HG02981 (cell line): ENCODE data around the gene DAB2IP.

Source experiments
- ATAC-seq: cut with Tn5 transposase; IDR thresholded peaks from one replicate; pipeline ENCODE4 v1.9.1; 2021; ENCODE audit warnings: mild to moderate bottlenecking, moderate library complexity; ENCODE audit not compliant: unreplicated experiment

DAB2IP gene

DNA sequence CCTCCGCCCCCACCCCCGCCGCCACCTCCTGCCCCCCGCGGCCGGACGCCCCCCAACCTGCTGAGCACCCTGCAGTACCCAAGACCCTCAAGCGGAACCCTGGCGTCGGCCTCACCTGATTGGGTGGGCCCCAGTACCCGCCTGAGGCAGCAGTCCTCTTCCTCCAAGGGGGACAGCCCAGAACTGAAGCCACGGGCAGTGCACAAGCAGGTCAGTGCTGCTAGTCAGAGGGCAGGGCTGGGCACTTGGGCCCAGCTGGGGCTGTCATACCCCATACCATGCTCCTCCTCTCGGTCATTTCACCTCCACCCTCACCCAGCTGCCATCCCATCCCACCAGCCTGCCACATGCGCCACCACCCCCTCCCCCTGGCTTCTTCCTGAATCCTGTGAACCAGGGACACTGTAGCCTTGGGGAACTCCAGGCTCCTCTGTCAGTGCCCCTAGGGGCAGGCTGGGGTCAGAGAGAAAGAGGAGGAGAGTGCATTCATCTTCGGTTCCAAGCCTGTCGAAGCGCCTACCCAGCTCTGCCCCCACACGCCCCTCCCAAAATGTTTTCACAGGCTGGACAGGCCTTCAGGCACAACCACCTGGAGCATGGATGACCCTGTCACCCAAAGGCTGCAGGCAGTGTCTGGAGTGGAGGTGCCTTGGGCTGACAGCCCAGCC lies 122.0 kb downstream of the DAB2IP start:
- ATAC-seq: no peak

DNA sequence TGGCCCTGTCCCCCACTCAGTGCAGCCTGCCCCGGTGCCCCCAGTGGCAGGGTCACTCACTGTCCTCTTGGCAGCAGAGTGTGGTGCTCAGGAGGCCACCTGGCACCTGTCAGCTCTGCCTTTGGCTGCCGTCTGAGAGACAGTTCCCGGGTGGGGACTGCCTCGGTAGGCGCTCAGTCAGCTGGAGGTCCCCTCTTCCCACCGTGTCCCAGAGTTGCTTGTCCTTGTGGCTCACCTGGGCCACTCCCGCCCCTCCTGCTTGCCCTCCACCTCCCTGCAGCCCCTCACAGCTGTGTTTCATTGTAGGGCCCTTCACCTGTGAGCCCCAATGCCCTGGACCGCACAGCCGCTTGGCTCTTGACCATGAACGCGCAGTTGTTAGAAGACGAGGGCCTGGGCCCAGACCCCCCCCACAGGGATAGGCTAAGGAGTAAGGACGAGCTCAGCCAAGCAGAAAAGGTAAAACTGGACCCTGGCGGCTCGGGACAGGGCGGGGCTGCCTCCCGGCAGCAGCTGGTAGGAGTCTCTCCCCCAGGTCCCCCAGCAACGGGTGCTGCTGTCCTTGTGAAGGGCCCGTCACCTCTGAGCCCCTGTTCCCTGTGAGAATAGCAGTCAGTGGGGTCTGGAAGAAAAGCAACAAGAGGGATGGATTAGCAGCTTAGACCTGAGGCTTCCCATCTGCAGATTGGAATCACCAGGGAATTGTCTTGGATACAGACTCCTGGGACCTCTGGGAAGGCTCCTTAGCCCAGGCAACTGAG lies 122.7 kb downstream of the DAB2IP start:
- ATAC-seq: no peak

DNA sequence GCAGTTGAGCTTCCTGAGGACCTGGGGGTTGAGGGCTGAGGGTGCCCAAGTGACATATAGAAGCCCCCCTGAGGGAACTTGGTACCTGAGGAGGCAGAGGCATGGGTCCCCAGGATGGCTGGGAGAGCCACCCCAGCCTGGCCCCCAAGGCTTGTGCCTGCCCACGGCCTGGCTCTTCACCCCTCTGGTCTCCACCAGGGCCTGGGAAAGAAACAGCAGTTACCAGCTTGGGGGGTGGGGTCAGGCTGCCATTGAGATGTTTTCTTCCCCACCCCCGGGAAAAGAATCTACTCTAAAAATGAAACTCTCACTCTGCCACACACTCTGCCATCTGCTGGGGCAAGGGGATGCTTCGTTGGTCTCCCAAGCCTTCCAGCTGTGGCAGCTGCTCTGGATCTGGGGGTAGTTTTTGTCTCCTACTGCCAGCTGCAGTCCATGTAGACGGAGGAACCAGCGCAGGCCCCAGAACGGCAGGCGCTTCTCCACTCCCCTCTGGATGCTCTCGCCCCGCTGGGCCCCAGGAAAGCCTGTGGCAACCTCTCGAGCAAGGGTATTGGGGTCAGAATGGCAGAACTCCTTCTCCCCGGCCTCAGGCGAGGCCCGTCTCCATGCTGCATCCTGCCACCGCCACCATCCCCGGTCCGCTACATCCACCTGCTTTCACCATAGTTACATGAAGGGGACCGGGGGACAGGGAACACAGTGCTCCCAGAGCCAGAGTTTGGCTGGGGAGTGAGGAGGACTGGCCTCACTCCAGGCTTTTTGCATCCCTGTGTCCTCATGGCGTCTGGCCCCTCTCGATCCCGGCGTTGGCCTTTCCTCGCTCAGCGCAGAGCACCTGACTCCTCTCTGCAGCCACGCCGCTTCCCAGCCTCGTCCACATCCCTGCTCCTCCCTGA lies 123.5 kb downstream of the DAB2IP start:
- ATAC-seq: no peak

DNA sequence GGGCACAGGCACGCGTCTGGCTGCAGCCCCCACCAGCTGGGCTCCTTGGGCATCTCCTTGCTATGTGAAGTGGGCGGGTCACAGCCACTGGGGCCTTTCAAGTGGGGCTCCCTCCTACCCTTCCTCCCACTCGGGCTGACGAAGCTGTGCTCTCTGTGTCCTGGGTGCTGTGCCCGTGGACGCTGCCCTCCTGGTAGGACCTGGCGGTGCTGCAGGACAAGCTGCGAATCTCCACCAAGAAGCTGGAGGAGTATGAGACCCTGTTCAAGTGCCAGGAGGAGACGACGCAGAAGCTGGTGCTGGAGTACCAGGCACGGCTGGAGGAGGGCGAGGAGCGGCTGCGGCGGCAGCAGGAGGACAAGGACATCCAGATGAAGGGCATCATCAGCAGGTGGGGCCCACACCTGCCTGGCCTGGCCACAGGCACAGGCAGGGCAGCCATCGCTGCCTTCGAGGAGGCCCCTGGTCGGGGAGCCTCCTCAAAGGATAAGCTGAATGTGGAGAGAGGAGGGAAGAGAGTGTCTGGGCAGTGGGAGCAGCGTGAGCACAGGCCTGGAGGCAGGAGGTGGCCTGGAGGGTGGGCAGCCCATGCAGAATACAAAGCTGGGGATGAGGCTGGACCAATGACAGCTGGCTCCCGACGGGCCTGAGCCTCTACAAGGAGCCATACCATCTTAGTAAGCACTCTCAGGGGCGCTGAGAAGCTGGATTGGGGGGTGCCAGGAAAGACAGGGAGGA lies 124.7 kb downstream of the DAB2IP start:
- no peak for ATAC-seq

DNA sequence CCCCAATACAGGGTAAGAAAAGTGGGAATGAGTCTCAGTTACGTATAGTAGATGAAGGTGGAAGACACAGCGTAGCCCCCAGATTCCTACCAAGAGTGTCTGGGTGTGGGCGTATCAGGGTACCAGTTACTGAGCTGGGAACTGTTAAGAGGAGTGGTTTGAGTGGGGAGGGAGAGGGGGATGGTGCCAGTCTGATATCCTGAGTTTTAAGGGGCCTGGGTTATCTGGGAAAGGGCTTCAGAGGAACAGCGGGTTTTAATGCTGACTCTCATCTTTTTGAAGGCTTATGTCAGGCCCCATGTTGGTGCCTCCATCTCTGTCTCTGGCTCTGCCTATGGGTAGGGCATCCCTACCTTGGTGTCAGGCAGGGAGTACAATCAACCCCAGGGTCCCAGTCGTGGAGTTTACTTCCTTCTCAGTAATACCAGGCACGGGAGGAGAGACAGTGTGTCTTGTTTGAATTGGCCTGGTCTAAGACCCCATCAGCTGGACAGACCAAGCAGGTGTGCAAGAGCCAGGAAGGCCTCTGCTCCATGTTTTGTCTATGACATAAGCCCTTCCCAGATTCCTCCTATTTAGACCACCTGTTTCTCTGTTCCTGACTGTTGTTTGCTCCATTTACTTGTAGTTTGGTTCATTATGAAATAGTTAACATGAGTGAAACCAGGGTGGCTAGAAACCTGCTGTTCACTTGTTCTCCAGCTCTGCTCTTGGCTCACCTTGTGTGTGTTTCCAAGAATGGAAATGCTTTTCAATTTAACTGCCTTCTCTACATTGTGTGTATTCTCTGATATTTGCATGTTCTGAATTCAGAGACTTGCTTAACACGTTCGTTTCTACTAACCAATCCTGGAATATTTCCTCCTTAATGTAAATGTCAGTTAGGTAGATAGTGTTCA lies 125.6 kb downstream of the DAB2IP start:
- ATAC-seq: no peak

DNA sequence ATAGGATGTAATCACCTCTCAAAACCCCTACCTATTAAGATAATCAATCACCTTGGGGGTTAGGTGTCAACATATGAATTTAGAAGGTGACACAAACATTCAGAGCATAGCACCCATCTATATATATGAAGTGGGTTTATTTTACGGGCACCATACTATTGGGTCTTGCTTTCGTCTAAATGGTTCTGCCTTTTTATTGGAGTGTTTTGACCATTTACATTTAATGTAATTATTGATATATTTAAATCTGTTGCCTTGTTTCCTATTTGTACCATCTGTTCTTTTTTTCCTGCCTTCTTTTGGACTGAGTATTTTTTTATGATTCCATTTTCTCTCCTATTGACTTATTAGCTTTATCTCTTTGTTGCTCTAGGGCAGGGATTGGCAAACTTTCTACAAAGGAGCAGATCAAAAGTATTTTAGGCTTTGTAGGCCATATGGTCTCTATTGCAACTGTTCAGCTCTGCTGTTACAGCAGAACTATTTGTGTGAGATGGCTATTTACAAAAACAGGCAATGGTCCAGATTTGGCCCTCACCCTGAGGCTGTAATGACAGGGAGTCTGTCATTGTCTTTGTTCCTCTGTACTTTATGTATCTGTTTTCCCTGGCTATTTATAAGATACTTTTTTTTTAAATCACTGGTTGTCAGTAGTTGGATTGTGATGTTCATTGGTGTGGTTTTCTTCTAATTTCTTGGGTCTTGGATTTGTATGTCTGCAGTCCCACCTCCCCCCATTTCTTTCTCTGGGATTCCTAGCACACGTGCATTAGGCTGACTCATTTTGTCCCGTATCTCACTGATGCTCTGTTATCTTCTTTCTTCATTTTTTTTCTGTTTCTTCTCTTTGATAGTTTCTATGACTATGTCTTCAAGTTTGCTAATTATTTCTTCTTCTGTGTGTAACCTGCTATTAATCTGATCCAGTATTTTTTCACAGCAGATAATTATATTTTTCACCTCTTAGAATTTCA lies 127.1 kb downstream of the DAB2IP start:
- no peak for ATAC-seq

DNA sequence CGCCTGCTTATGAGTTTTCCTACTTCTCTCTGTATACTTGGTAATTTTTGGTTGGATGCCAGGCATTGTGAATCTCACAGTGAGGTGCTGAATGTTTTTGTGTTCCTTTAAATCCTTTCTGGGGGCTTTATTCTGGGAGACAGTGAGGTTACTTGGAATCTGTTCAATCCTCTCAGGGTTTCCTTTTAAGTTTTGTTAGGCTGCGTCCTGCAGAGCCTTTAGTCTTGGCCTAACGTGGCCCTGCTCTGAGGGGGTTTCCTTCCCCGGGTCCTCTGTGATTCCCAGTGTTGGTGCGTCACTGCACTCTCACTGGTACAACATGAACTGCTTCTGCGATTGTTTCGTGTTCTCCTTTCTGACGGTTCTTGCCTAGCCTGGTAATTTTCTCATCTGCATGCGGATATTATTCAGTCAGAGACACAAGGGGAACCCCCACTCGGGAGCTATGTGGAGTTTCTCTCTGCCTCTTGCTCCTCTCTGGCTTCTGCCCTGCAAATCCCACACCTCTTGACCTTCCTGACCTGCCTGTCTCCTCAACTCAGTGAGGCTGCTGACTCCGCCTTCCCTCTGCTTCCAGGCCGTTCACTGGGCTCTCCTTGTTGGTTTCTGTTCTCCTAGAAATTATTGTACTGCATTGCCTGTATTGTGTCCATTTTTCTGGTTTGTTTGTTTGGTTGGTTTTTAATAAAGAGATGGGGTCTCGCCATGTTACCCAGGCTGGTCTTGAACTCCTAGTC lies 128.1 kb downstream of the DAB2IP start:
- no peak for ATAC-seq

DNA sequence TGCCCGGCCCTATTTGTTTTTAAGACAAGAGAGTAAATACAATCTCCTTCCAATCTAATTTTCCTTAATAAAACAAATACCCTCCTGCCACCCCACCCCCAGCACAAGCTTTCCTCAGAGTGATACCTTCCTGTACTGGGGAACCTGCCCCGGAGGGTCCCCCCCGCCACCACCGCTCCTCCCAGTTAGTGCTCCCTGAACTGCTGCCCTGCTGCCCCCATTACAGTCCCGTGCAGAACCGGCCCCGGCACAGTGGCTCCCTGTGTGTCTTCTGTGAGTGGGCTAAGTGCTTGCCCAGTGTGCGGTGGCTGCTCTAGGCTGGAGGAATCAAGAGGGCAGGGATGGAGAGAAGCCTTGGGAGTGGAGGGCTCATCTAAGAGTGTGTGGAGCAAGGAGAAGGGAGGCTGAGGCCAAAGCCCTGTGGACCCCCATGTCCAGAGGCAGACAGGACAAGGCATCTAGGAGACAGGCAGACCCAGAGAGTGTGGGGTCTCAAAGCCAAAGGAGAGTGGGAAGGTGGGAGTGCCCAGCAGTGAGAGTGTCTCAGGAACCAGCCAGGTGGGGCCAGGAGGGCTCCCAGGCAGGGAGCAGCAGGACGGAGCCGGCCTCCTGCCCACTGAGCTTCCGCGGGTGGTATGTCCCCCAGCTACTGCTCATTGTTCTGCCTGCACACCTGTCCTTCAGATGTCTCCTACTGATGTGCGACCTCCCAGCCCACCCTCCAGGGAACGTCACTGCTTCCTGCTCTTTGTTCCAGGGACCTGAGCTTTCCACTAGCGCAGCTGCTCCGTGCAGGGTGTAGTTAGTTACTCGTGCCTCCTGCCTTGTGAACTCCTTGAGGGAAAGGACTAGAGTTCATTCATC lies 129.0 kb downstream of the DAB2IP start:
- no peak for ATAC-seq

DNA sequence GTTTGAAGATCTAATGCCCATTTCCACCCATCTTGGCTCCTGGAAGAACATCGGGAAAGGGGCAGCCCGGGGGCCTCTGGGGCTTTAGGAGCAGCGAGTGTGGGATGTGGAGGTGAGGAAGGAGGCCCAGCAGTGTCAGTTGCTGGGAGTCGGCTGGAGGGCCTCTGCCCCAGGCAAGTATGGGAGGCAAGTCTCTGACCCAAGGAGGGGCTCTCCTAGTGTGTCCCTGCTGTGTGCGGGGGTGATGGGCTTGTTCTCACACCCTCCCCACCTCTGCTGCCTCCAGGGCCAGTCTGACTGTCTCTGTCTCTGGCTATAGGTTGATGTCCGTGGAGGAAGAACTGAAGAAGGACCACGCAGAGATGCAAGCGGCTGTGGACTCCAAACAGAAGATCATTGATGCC lies 129.7 kb downstream of the DAB2IP start:
- ATAC-seq: no peak

DNA sequence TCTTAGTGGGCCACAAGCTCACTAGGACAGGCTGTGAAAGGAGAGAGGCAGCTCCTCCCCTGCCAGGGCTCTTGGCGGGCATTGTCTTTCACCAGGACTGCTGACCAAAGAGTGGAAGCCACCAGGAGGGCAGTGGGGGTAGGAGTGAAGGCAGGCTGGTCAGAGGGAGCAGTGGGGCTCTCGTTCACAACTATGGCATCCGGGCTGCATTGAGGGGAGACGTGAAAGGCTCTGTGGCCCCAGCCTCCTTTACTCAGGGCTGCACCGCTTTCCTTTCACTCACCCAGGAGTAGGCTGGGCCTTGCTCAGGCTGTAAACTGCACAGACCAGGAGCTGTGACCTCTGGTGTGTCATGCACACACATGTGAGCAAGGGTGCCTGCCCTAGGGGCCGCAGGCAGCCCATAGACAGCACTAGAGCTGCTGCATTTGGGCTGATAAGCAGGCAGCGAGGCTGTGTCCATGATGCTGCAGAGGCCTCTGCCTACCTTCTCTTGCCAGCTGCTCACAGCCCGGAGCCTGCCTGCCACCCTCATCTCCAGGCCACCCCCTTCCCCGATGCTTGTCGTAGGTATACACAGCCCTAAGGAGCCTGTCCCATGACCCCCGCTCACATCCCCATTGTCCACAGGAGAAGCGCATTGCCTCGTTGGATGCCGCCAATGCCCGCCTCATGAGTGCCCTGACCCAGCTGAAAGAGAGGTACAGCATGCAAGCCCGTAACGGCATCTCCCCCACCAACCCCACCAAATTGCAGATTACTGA lies 130.4 kb downstream of the DAB2IP start:
- ATAC-seq: no peak

DNA sequence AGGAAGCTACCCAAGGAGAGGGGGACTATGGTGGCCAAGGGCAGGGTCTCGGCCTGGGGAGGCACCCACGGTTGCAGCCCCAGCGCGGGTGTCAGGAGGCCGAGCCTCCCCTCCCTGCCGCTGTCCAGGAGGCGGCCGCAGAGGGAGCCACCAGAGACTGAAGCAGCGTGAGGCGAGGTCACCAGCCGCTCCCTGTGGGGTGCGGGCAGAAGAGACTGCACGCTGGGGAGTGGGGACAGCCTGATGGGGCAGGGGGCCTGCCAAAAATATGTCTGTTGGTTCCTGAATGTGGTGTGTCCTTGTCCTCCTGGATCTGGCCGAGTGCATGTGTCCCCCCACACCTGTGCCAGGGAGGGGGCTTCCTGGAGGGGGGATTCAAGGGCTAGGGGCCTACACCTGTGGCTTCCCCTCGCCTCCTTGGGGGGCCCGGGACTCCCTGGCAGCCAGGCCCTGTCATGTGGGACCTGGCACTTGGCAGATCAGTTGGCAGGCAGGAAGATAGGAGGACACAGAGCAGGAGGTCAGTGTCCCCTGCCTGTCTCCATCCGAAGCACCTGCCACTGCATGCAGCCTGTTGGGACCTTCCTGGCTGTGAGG lies 131.2 kb downstream of the DAB2IP start:
- no peak for ATAC-seq

DNA sequence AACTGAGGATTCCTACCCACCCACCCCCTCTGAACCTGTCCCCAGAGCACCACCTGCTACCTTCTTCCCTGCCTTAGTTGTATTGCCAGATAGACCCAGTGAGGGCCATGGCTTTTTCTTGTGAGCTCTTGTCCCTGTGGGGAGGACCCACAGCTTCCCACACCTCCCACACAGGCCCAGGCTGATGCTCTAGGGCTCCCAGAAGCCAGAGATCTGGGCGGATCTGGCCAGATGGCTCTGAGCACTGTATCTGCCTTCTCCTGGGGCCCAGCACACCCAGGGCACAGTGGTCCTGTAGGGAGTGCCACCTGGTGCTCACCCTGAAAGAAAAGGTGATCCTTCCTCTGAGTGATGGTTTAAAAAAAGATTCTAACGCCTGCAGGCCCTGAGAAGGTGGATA lies 131.7 kb downstream of the DAB2IP start:
- ATAC-seq: no peak

DNA sequence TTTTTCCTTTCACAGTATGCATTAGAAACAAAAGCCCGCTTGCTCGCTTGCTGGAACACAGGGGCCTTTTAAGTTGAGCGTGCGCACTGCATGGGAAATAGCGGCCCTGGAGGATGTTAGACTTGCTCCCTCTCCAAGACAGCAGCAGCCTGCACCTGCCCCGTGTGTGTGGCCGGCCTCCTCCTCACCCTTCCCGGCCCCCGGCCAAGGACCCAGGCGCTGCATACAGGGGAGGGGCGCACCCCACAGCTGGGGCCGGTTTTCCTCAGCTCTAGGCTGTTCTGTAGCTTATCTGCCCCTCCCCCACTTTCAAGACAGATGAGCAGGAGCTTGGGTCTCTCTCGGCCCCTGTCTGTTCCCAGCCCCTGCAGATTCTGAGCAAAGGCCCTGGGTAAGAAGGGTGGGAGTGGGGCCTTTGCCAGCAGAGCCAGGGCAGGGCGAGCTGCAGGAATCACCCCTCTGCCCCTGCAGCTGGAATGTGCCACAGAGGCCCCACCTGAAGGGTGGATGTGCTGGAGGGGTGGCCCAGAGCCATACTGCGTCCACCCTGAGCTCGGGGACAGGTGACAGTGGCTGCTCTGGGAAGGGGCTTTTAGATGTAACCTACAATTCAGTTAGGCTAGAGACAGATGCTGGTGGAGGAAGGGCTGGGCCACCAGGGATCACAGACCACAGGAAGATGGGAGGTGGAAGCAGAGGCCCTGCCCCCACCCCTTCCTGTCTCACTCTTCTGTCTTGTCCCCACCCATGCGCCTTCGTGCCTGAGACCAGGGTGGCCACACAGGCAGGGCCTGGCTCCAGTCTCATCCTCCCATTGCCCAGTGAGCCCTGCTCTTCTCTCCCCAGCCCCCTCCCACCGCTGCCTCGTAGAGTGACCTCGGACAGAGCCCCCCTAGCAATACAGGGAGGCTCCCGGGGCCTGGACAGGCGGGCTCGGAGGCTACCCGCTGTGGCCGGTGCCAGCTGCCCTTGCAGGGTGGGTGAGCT lies 132.4 kb downstream of the DAB2IP start:
- ATAC-seq: no peak

DNA sequence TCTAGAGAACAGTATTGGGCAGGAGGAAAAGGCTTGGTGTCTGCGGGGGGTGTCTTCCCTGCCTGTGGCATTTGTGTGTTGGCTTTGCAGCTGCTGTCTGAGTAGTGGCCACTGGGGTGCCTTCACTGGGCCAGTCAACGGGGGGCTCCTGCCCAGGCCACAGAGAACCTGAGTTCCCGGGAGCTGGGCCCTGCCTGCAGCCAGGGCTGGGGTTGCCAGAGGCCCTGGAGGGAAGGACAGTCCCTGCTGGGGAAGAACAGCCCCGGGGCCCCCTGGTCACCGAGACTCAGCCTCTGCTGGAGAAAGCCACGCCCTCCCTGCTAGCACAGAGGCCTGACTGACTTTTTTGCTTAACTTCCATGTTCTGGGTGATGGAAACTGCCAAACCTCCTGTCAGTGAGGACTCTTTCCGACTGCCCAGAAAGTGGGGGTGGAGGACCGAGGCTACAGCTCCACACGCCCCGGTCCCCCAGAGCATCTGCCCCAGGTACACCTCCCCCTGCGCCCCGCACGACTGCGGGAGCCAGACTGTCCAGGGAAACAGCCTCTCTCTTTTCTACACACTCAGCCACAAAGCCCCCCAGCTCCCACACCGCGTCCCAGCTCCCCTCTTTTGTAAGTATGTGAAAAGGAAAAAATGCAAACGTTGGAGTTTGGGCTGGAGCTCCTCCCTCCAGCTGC lies 133.4 kb downstream of the DAB2IP start:
- ATAC-seq: no peak
